GM23248 (cell line): ENCODE data around the gene NUDT4. TPM values are rescaled to one million over a fixed set of nuclear protein-coding genes. Genes with fewer than 3 reads are reported as not detected.
A peak's percentile ranks its signal among the peaks of the same experiment; 100 is the strongest.
"Not testable (repeated sequence)": the region's sequence is repeated elsewhere in the genome, so short reads cannot be mapped to it uniquely, and the experiment has no call there.

ENCODE experiments used
- DNase-seq: peaks from one replicate; pipeline ENCODE4 v3.0.0-alpha.2; 2015
- H2AFZ ChIP-seq: fragments of 200-600 bp; sonication (generic); 2 replicates; pipeline ENCODE4 v1.6.1; 2016; ENCODE audit warnings: antibody characterized with exemption
- H3F3A ChIP-seq: fragments of 200-600 bp; sonication (generic); 2 replicates; pipeline ENCODE4 v1.6.1; 2016; ENCODE audit warnings: mild to moderate bottlenecking, antibody characterized with exemption, mixed run types; ENCODE audit not compliant: insufficient read depth
- H3K27ac ChIP-seq: fragments of 200-600 bp; sonication (generic); 2 replicates; pipeline ENCODE4 v1.5.1; 2016; ENCODE audit warnings: mild to moderate bottlenecking
- H3K27me3 ChIP-seq: fragments of 200-600 bp; sonication (generic); replicated peaks from 2 replicates; pipeline ENCODE4 v1.6.1; 2016; ENCODE audit warnings: mild to moderate bottlenecking; ENCODE audit not compliant: insufficient read depth
- H3K36me3 ChIP-seq: fragments of 200-600 bp; sonication (generic); 2 replicates; pipeline ENCODE4 v1.6.1; 2016; ENCODE audit warnings: low read depth, mild to moderate bottlenecking
- H3K4me1 ChIP-seq: fragments of 200-600 bp; sonication (generic); 2 replicates; pipeline ENCODE4 v1.6.1; 2016; ENCODE audit warnings: mild to moderate bottlenecking; ENCODE audit not compliant: insufficient read depth
- H3K4me2 ChIP-seq: fragments of 200-600 bp; sonication (generic); one replicate; pipeline ENCODE4 v1.6.1; 2016; ENCODE audit warnings: mild to moderate bottlenecking; ENCODE audit not compliant: unreplicated experiment
- H3K4me3 ChIP-seq: fragments of 200-600 bp; sonication (generic); 2 replicates; pipeline ENCODE4 v1.5.1; 2016; ENCODE audit warnings: mild to moderate bottlenecking
- H3K79me2 ChIP-seq: fragments of 200-600 bp; sonication (generic); 2 replicates; pipeline ENCODE4 v1.6.1; 2016; ENCODE audit warnings: mild to moderate bottlenecking; ENCODE audit not compliant: insufficient read depth
- H3K9ac ChIP-seq: fragments of 200-600 bp; sonication (generic); 2 replicates; pipeline ENCODE4 v1.6.1; 2016; ENCODE audit warnings: mild to moderate bottlenecking
- H3K9me2 ChIP-seq: fragments of 200-600 bp; sonication (generic); 2 replicates; pipeline ENCODE4 v1.6.1; 2016; ENCODE audit warnings: mixed run types, mild to moderate bottlenecking, moderate library complexity; ENCODE audit not compliant: insufficient read depth
- H3K9me3 ChIP-seq: fragments of 200-600 bp; sonication (generic); one replicate; pipeline ENCODE4 v1.6.1; 2017; ENCODE audit warnings: low read depth
- H4K20me1 ChIP-seq: fragments of 200-600 bp; sonication (generic); 2 replicates; pipeline ENCODE4 v1.6.0; 2016; ENCODE audit not compliant: insufficient read depth
- EZH2 ChIP-seq: fragments of 200-600 bp; sonication (generic); IDR thresholded peaks from 2 replicates; pipeline ENCODE4 v1.6.1; 2018; ENCODE audit warnings: antibody characterized with exemption, mild to moderate bottlenecking; ENCODE audit not compliant: insufficient read depth, poor library complexity, severe bottlenecking
- EZH2phosphoT487 ChIP-seq: fragments of 200-600 bp; sonication (generic); IDR thresholded peaks from 2 replicates; pipeline ENCODE4 v1.6.1; 2018; ENCODE audit warnings: antibody characterized with exemption, moderate library complexity, mild to moderate bottlenecking, low read depth; ENCODE audit not compliant: insufficient read depth
- WGBS, 2 experiments: methylation state at CpG; one replicate each; pipeline ENCODE4 v1.1.6; 2015 to 2017; ENCODE audit warnings: low lambda C conversion rate in 2 of 2, low coverage in 1 of 2; ENCODE audit errors: missing lambda C conversion rate in 2 of 2; 5-methylcytosine and 5-hydroxymethylcytosine counted together
- in situ Hi-C: fragments of 300-500 bp; cut with MboI; formaldehyde crosslinking; loops from 2 replicates; pipeline ENCODE4 v1.15.0; 2020
- polyA plus RNA-seq: library from polyadenylated mRNA; unstranded; fragments of >200 nt; fragmentation: Nextera tagmentation; extraction: Ambion mirVana; gene quantifications from 2 replicates; pipeline ENCODE4 v1.2.1, GENCODE V29; 2016
- total RNA-seq: library from RNA; depleted of rRNA; stranded (reverse); fragments of >200 nt; shearing (Covaris generic); gene quantifications from 2 replicates; pipeline ENCODE4 v1.2.3, GENCODE V29; 2014

Gene NUDT4
- total and polyA plus RNA-seq, 2 experiments from 2014 or later: 37.2 to 47.8 TPM

- peak overlapping the region; percentile 96; the same call in 1 of the 2 replicates for H2AFZ ChIP-seq
- H3K27ac ChIP-seq: peak overlapping the region; percentile 95
- peaks cover 30% of the 10 kb centered on the region for H3K4me1 ChIP-seq
- H4K20me1 ChIP-seq: 0 out of 2 replicates have a peak, but pooled peaks cover 3% of the 10 kb centered on the region
- peak overlapping the region; percentile 100 for H3K4me3 ChIP-seq
- no peaks in the 10 kb centered on the region for H3K36me3 ChIP-seq
- TF ChIP-seq EZH2: no peak
- no peak for TF ChIP-seq EZH2phosphoT487
- peaks cover 47% of the 10 kb centered on the region for H3F3A ChIP-seq
- in situ Hi-C loops: no loop called here
- no peaks in the 10 kb centered on the region for H3K27me3 ChIP-seq
- peak; percentile 21 for DNase-seq
- no peaks in the 10 kb centered on the region for H3K9me2 ChIP-seq
- no peaks in the 10 kb centered on the region for H3K9me3 ChIP-seq
- peak overlapping the region; percentile 98 for H3K9ac ChIP-seq
- peak overlapping the region; percentile 99 for H3K4me2 ChIP-seq
- H3K79me2 ChIP-seq: peaks cover 67% of the 10 kb centered on the region
Observed at GRCh38 chr12:93379981-93380361, 2.2 kb downstream of the NUDT4 start.

- Histone ChIP-seq H3F3A (peaks cover 47% of the 10 kb centered on the region), H3K27ac (peak overlapping the region; percentile 95), H3K4me2 (peak overlapping the region; percentile 99), H3K4me1 (peaks cover 30% of the 10 kb centered on the region), H3K79me2 (peaks cover 74% of the 10 kb centered on the region), H3K36me3 (no peaks in the 10 kb centered on the region), H3K9ac (peak overlapping the region; percentile 98), H3K9me2 (no peaks in the 10 kb centered on the region), H3K27me3 (no peaks in the 10 kb centered on the region), H3K4me3 (peak overlapping the region; percentile 100), H2AFZ (no peak overlapping the region), H4K20me1 (0 out of 2 replicates have a peak, but pooled peaks cover 3% of the 10 kb centered on the region), H3K9me3 (no peaks in the 10 kb centered on the region)
- no peak for TF ChIP-seq EZH2phosphoT487
- no peak for TF ChIP-seq EZH2
- in situ Hi-C loops: no loop called here
- peak; percentile 64 for DNase-seq
- 48 to 57% methylated on average over 2 of the region's 2 CpGs for WGBS, 2 experiments
Observed at GRCh38 chr12:93380480-93381121, 2.9 kb downstream of the NUDT4 start.

GRCh38 chr12:93381161-93381975, 3.6 kb downstream of the NUDT4 start:
- 47 to 52% methylated on average over 5 of the region's 5 CpGs for WGBS, 2 experiments
- in situ Hi-C loops: no loop called here
- H3K9ac ChIP-seq: peak overlapping the region; percentile 98

GRCh38 chr12:93381976-93382437, 4.3 kb downstream of the NUDT4 start:
- DNase-seq, H4K20me1 ChIP-seq, H3K36me3 ChIP-seq, H3K9me2 ChIP-seq, H3K4me3 ChIP-seq, H3K4me2 ChIP-seq, H2AFZ ChIP-seq, in situ Hi-C loops, H3K27ac ChIP-seq, H3K27me3 ChIP-seq, H3K9me3 ChIP-seq: not testable (repeated sequence)
- Histone ChIP-seq H3F3A (peaks cover 42% of the 10 kb centered on the region), H3K4me1 (peaks cover 21% of the 10 kb centered on the region), H3K9ac (0 out of 2 replicates have a peak overlapping the region, but pooled peaks have one; percentile 98), H3K79me2 (peaks cover 88% of the 10 kb centered on the region)
- WGBS, 2 experiments: 91 to 93% methylated on average over 5 of the region's 5 CpGs

More at GRCh38 chr12:93381161-93381975, 3.6 kb downstream of the NUDT4 start:
- TF ChIP-seq EZH2 (no peak), EZH2phosphoT487 (no peak)
- no peak overlapping the region for H2AFZ ChIP-seq
- peak; percentile 28 for DNase-seq
- H3K4me3 ChIP-seq: peak overlapping the region; percentile 100
- H3F3A ChIP-seq: peaks cover 47% of the 10 kb centered on the region
- H3K27ac ChIP-seq: peak overlapping the region; percentile 95
- H3K4me1 ChIP-seq: peaks cover 27% of the 10 kb centered on the region
- H4K20me1 ChIP-seq: 0 out of 2 replicates have a peak, but pooled peaks cover 3% of the 10 kb centered on the region
- H3K79me2 ChIP-seq: peaks cover 81% of the 10 kb centered on the region
- no peaks in the 10 kb centered on the region for H3K9me2 ChIP-seq
- H3K36me3 ChIP-seq: no peaks in the 10 kb centered on the region
- no peaks in the 10 kb centered on the region for H3K27me3 ChIP-seq
- H3K4me2 ChIP-seq: peak overlapping the region; percentile 99
- H3K9me3 ChIP-seq: no peaks in the 10 kb centered on the region
